ENCODE results near the gene GLT8D1.

GLT8D1 gene

DNA sequence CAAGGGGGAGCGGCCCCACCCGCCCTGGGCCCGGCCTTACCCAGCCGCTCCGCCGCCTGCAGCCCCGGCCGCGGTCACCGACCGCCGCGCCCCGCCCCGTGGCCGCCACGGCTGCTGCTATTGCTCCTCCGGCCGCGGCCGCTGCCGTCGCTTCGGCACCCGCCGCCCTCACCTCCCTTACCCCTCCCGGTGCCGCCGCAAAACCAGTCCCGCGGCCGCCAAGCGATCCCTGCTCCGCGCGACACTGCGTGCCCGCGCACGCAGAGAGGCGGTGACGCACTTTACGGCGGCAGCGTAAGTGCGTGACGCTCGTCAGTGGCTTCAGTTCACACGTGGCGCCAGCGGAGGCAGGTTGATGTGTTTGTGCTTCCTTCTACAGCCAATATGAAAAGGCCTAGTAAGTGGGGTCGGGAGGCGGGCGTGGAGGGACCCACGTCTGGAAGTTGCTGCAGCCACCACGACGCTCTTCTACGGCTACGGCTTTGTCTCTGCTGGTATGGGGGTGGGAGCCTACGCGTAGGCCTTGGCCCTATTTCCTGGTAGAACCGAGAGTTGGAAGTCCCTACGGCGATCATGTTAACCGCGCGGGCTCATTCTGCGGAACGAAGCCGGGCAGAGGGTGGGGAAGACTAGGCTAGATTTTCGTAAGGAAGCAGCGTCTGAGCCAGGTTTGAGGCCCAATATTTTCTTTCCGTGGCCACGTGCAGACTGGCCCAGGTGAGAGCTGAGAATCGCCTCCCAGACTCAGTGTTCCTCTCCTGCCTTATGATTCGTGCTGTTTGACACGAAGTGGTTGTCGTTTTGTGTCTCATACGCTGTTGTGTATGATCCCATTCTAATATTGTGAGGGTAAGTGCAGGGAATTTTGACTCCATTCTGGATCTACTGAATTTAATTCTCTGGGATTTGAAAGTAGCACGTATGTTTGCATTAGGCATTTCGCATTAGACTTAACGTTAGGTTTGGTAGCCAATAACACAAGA lies 19.6 kb downstream of the GLT8D1 start, which contains the start of the genes GNL3 and PBRM1:
TSS of gene GNL3 (plus strand) at position 324 of the 983 bp plus-strand sequence. CDS start at position 385, 61 bp downstream.
TSS of gene PBRM1 (minus strand) at position 205 of the 983 bp plus-strand sequence.
- peak; percentile 94 for DNase-seq (ENCODE audit: low spot score)

DNA sequence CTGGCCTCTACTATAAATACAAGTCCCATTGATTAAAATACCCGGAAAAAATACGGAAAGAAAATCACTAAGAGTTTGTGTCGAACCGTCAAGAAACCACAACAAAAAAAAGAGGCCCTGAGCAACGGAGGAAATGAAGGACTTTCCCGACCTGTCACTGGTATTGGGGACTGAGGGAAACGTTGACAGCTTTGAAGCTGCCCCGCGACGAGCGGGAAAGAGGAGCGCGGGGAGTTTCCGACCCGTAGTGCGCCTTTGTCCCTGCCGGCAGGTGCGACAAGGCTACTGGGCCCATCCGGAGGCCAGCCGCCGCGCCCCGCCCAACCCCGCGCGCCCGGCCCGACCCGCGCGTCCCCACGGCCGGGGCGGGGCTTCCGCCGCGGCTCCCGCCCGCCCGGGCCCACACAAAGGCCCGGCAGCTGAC lies 20.3 kb downstream of the GLT8D1 start:
- peak; percentile 97 for DNase-seq (ENCODE audit: low spot score)

More for the DNA sequence above, 19.6 kb downstream of the GLT8D1 start, which contains the start of the genes GNL3 and PBRM1:
- TF ChIP-seq CTCF (IDR thresholded peaks at IDR 0.05; ENCODE audit: extremely low read depth, missing control alignments), result no peak

GRCh38 chr3:52684184-52684583 lies 21.4 kb downstream of the GLT8D1 start:
- no peak for TF ChIP-seq CTCF (IDR thresholded peaks at IDR 0.05; ENCODE audit: extremely low read depth, missing control alignments)
- no peak for DNase-seq (ENCODE audit: low spot score)

More for the DNA sequence above, 20.3 kb downstream of the GLT8D1 start:
- TF ChIP-seq CTCF (IDR thresholded peaks at IDR 0.05; ENCODE audit: extremely low read depth, missing control alignments), result no peak

DNA sequence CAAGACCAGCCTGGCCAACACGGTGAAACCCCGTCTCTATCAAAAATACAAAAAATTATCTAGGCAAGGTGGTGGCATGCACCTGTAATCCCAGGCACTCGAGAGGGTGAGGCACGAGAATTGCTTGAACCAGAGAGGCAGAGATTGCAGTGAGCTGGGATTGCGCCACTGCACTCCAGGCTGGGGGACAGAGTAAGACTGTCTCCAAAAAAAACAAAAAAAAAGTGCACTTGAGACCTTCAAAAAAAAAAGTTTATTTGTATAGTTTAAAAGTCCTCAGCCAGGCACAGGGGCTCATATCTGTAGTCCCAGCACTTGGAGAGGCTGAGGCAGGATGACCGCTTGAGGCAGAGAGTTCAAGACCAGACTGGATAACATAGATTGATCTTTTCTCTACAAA lies 22.0 kb downstream of the GLT8D1 start:
- TF ChIP-seq CTCF (IDR thresholded peaks at IDR 0.05; ENCODE audit: extremely low read depth, missing control alignments), result no peak
- no peak for DNase-seq (ENCODE audit: low spot score)

DNA sequence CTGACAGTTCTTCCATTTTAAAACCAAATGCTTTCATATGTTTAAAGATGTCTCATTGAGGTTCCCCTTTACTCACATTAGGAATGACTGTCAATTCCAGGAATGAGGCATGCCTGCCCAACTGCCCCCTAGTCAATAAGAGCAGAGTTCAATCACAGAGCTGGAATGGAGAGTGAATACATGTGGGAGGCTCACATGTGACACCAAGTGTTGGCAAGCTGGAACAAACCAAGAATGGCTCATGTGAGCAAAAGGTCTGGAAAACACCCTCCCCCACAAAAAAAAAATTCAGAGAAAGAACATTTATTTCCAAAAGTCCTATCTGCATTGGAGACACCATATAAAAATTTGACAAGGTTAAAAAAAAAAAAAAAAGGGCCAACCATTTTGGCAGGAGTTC lies 23.6 kb downstream of the GLT8D1 start:
- DNase-seq (ENCODE audit: low spot score), result peak; percentile 24

DNA sequence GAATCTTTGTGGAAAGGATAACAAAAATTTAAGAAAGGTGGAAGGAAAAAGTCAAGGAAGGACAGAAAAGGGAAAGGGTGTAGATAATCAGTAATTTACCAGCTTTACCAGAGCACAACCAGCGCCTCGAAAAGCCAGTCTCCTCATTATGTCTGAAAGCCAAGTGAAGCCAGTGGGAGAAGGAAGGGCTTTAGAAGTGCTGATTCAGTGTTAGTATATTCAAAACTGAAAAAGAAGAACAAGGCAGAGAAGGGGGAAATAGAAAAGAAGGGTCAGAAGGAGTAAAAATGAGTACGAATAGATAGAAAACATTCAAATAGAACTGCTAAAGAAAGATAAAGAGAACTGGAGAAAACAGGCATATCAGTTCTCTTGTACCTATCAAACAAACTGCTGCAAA lies 24.0 kb downstream of the GLT8D1 start:
- DNase-seq (ENCODE audit: low spot score), result no peak
- no peak for TF ChIP-seq CTCF (IDR thresholded peaks at IDR 0.05; ENCODE audit: extremely low read depth, missing control alignments)

More for the DNA sequence above, 23.6 kb downstream of the GLT8D1 start:
- peak; percentile 5 for TF ChIP-seq CTCF (IDR thresholded peaks at IDR 0.05; ENCODE audit: extremely low read depth, missing control alignments)

- no peak for DNase-seq (ENCODE audit: low spot score)
- TF ChIP-seq CTCF (IDR thresholded peaks at IDR 0.05; ENCODE audit: extremely low read depth, missing control alignments), result no peak
Observed at GRCh38 chr3:52679811-52680210, 25.8 kb downstream of the GLT8D1 start.
